Lower lobe of right lung (tissue), 2 donors: ENCODE measurements around the gene CTSE. TPM values are rescaled to one million over a fixed set of nuclear protein-coding genes. Genes with fewer than 3 reads are reported as not detected.

ENCODE experiments used
- ATAC-seq, 2 donors: fragments of 200-7000 bp; cut with Tn5 transposase; one replicate each; pipeline ENCODE4 v1.9.1; 2020 to 2022; ENCODE audit warnings: mild to moderate bottlenecking in 2 of 2, moderate library complexity in 2 of 2
- DNase-seq: peaks from one replicate; pipeline ENCODE4 v3.0.0-alpha.2; 2020
- H3K27ac ChIP-seq: fragments of 200-600 bp; one replicate; pipeline ENCODE4 v1.8.0; 2022
- H3K27me3 ChIP-seq: fragments of 200-600 bp; one replicate; pipeline ENCODE4 v1.8.0; 2022; ENCODE audit warnings: low read depth
- H3K36me3 ChIP-seq: fragments of 200-600 bp; one replicate; pipeline ENCODE4 v1.8.0; 2022; ENCODE audit warnings: mild to moderate bottlenecking
- H3K4me1 ChIP-seq: fragments of 200-600 bp; one replicate; pipeline ENCODE4 v1.8.0; 2022
- H3K4me3 ChIP-seq: fragments of 200-600 bp; one replicate; pipeline ENCODE4 v1.8.0; 2022; ENCODE audit warnings: mild to moderate bottlenecking
- H3K9me3 ChIP-seq: fragments of 200-600 bp; one replicate; pipeline ENCODE4 v1.8.0; 2022
- intact Hi-C: fragments of 100-400 bp; cut with DNase I; formaldehyde crosslinking; loops from one replicate; pipeline ENCODE4 v1.11.0; 2022
- total RNA-seq: library from RNA; stranded (reverse); fragmentation: NEBNext Ultra II Directional; extraction: Animal tissue kit (Norgen Biotek cat#: 25700); gene quantifications from one replicate; pipeline ENCODE4 v1.2.1, GENCODE V29; 2021
- TF ChIP-seq, protein P1 (sequence below): fragments of 200-600 bp; IDR thresholded peaks from one replicate; pipeline ENCODE4 v1.8.0; 2022; ENCODE audit warnings: antibody characterized with exemption, mild to moderate bottlenecking
- donor health status: DM: no; HTN: yes; CAD: no; lungs with severe emphysema.

CTSE gene
- total RNA-seq, 1 donor from 2014 or later = 63.6 TPM

DNA sequence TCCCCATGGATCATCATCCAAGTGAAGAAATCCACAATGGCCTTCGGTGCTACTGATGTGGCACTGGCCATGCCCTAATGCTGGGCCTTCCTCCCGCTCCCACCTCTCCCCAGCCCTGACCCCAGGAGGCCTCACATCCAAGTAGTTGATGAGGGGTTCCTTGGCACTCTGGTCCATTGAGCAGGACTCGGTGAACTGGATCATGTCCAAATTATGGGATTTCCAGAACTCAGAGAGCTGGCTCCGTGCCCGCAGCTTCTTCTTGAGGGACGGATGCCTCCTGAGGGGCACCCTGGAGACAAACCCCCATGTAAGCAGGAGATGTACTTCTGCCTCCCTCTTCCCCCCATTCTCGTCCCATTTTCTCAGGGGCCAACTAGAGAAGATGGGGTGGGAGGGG lies 929 bp downstream of the CTSE start:
- Histone ChIP-seq H3K4me1 (peaks cover 7% of the 10 kb centered on the region), H3K27ac (no peak overlapping the region), H3K9me3 (no peaks in the 10 kb centered on the region), H3K4me3 (peak overlapping the region; percentile 26), H3K27me3 (no peaks in the 10 kb centered on the region), H3K36me3 (no peaks in the 10 kb centered on the region)
- intact Hi-C loops = no loop called here
- DNase-seq (no peak), ATAC-seq (no peak)
- TF ChIP-seq, protein P1, sequence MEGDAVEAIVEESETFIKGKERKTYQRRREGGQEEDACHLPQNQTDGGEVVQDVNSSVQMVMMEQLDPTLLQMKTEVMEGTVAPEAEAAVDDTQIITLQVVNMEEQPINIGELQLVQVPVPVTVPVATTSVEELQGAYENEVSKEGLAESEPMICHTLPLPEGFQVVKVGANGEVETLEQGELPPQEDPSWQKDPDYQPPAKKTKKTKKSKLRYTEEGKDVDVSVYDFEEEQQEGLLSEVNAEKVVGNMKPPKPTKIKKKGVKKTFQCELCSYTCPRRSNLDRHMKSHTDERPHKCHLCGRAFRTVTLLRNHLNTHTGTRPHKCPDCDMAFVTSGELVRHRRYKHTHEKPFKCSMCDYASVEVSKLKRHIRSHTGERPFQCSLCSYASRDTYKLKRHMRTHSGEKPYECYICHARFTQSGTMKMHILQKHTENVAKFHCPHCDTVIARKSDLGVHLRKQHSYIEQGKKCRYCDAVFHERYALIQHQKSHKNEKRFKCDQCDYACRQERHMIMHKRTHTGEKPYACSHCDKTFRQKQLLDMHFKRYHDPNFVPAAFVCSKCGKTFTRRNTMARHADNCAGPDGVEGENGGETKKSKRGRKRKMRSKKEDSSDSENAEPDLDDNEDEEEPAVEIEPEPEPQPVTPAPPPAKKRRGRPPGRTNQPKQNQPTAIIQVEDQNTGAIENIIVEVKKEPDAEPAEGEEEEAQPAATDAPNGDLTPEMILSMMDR = no peak

DNA sequence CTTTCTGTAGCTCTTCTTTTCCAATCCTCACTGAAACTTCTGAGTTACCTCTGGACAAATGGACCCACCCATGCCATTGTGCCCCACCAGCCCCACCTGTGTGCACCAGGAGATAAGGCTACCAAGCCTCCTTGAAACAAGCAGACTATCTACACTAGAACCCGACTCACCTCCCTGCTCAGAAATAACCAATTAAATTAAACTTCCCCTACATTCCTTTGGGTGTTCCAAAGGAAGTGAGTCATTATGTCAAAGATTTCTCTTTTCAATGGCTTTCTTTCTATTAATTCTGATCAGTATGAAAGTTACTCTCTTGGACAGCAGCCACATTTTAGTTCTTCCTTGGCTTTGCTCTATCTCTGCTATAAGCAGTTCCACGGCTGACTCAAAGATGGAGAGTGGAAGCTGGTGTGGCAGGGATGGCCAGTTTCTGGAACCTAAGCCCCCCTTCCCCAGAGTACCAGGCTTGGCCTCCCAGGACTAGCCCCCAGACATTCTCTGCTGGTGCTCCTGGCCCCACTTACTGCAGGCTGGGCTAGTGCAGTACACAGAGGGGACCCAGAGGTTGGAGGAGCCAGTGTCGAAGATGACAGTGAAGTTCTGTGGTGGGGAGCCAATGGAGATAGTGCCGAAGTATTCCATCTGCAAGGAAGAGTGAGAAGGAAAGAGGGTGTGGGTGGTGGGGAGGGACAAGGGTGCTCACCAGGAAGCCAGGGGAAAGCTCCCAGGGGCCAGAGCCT lies 1.9 kb downstream of the CTSE start:
- Histone ChIP-seq H3K9me3 (no peaks in the 10 kb centered on the region), H3K4me3 (peak overlapping the region; percentile 26), H3K36me3 (no peaks in the 10 kb centered on the region), H3K27me3 (no peaks in the 10 kb centered on the region), H3K27ac (no peak overlapping the region), H3K4me1 (peaks cover 7% of the 10 kb centered on the region)
- intact Hi-C loops = no loop called here
- DNase-seq = no peak
- TF ChIP-seq, protein P1 = no peak
- no peak for ATAC-seq

DNA sequence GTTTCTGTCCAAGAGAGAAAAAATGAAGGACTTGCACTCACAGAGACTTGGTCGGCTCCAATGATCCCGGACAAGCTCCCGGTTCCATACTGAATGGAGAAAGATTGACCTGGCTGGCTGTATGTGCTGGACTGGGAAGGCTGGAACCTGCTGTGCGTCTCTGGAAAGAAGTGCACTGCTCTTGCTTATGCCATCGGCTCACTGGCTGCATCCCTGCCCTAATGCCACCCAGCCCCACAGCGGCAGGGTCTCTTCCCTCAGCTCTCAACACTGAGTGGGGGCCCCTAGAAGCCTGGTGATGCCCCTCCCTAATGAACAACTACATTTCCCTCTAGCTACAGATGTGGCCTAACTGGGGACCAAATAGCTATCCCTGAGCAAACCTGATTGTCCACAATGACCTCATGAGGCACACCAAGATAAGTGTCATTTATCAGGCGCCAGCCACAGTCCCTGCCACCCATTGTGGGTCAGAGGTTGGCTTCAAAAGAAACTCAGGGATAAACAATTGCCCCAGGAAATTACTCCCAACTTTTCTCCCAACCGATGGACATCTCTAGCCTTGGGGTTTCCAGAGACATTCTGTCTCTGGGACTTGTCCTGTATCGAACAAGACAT lies 2.6 kb downstream of the CTSE start:
- H3K4me3 ChIP-seq = no peak overlapping the region
- TF ChIP-seq, protein P1 = no peak
- no peaks in the 10 kb centered on the region for H3K27me3 ChIP-seq
- no peaks in the 10 kb centered on the region for H3K36me3 ChIP-seq
- intact Hi-C loops = no loop called here
- H3K27ac ChIP-seq = no peak overlapping the region
- no peak for ATAC-seq
- DNase-seq = no peak
- H3K9me3 ChIP-seq = no peaks in the 10 kb centered on the region
- peaks cover 7% of the 10 kb centered on the region for H3K4me1 ChIP-seq

DNA sequence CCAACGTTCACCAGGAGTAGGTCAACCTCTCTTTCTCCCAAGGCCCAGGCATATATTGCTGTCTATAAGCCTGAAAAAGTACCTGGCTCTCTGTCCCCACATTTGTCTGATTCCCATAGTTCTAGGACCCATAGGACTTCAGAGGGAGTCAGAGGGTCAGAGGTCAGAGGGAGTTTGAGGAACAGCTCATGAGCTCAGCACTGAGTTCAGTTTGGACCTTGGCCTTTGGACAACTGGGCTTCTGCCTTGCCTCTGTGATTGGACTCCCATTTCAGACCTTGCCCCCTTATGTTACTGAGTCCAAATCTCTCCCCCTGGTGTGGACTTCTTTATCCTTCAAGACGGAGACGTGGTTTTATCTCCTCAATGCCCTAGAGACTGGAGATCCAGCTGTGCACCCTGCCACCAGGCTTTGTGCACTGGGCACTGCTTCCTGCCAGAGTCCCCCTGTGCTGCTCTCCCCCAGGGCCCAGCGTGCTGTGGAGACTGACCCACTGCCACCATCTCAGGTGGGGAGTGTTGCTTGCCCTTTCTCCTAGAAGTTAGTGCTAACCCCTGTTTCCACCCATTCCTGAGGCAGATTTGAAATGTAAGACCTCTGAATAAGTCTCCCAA lies 3.2 kb downstream of the CTSE start:
- DNase-seq = no peak
- ATAC-seq = no peak

DNA sequence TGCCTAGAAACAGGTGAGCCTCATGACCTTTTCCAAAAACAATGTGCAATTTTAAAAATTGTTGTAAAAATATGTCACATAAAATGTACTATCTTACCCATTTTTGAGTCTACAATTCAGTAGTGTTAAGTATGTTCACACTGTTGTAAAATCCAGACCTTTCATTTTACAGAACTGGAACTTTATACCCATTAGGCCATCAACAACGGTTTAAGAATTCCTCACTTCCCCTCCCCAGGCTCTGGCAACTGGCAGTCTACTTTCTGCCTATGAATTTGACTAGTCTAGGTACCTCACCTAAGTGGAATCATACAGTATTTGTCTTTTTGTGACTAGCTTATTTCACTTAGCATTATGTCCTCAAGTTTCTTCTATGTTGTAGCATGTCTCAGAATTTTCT lies 8.6 kb downstream of the CTSE start:
- DNase-seq = no peak

More for the DNA sequence above, 3.2 kb downstream of the CTSE start:
- no peaks in the 10 kb centered on the region for H3K27me3 ChIP-seq
- H3K36me3 ChIP-seq = no peaks in the 10 kb centered on the region
- H3K27ac ChIP-seq = no peak overlapping the region
- TF ChIP-seq, protein P1 = no peak
- H3K4me1 ChIP-seq = peaks cover 7% of the 10 kb centered on the region
- intact Hi-C loops = no loop called here
- no peaks in the 10 kb centered on the region for H3K9me3 ChIP-seq
- no peak overlapping the region for H3K4me3 ChIP-seq

More for the DNA sequence above, 8.6 kb downstream of the CTSE start:
- no peaks in the 10 kb centered on the region for H3K27me3 ChIP-seq
- TF ChIP-seq, protein P1 = no peak
- no peak overlapping the region for H3K4me3 ChIP-seq
- H3K9me3 ChIP-seq = no peaks in the 10 kb centered on the region
- H3K36me3 ChIP-seq = no peaks in the 10 kb centered on the region
- no peaks in the 10 kb centered on the region for H3K4me1 ChIP-seq
- H3K27ac ChIP-seq = no peak overlapping the region
- intact Hi-C loops = no loop called here
- no peak for ATAC-seq
